Prostate gland (tissue), 2 donors: ENCODE measurements around the gene PEX14. TPM values are rescaled to one million over a fixed set of nuclear protein-coding genes. Genes with fewer than 3 reads are reported as not detected.

ENCODE experiments used
- DNase-seq: peaks from one replicate; pipeline ENCODE4 v3.0.0-alpha.2; 2019; ENCODE audit warnings: low spot score
- H3K27ac ChIP-seq, 2 donors: fragments of 200-600 bp; sonication (generic); 2 replicates each; pipeline ENCODE4 v1.5.1; 2017 to 2019
- H3K27me3 ChIP-seq: fragments of 200-600 bp; sonication (generic); replicated peaks from 2 replicates; pipeline ENCODE4 v1.5.1; 2019; ENCODE audit not compliant: insufficient read depth
- H3K36me3 ChIP-seq, 2 donors: fragments of 200-600 bp; sonication (generic); 1 replicate in 1 of 2; 2 replicates in 1 of 2; pipeline versions ENCODE4 v1.5.1 to v1.8.1; 2017 to 2019
- H3K4me1 ChIP-seq: fragments of 200-600 bp; sonication (generic); replicated peaks from 2 replicates; pipeline ENCODE4 v1.5.1; 2019
- H3K4me3 ChIP-seq, 2 donors: fragments of 200-600 bp; sonication (generic); 2 replicates each; pipeline ENCODE4 v1.5.1; 2017 to 2019
- H3K9me3 ChIP-seq: fragments of 200-600 bp; sonication (generic); 2 replicates; pipeline ENCODE4 v1.5.1; 2017
- CTCF ChIP-seq, 4 experiments: fragments of 200-600 bp in 2 of 4; fragments of 450-650 bp in 2 of 4; sonication (generic) in 2 of 4; IDR thresholded peaks; 1 replicate in 3 of 4; 2 replicates in 1 of 4; pipeline ENCODE4 v1.5.1; 2016 to 2019; ENCODE audit warnings: antibody characterized with exemption in 4 of 4, mild to moderate bottlenecking in 2 of 4, moderate library complexity in 2 of 4
- POLR2A ChIP-seq: fragments of 450-650 bp; IDR thresholded peaks from one replicate; pipeline ENCODE4 v1.6.1; 2016; ENCODE audit warnings: antibody characterized with exemption, mild to moderate bottlenecking
- POLR2AphosphoS5 ChIP-seq: sonication (generic); formaldehyde crosslinking; IDR thresholded peaks from one replicate; pipeline ENCODE4 v1.6.1; 2017; ENCODE audit warnings: antibody characterized with exemption
- WGBS: methylation state at CpG from one replicate; pipeline ENCODE4 v1.1.5; 2018; 5-methylcytosine and 5-hydroxymethylcytosine counted together
- intact Hi-C: fragments of 100-400 bp; cut with DNase I; formaldehyde crosslinking; loops from one replicate; pipeline ENCODE4 v1.14.2; 2022
- total RNA-seq, 2 donors: library from RNA; depleted of rRNA; stranded (reverse); fragments of >200 nt; gene quantifications; one replicate each; pipeline ENCODE4 v1.1.0, GENCODE V29; 2016

PEX14 gene
- total RNA-seq, 2 donors from 2014 or later, result 26.1 to 34.7 TPM

GRCh38 chr1:10613861-10614260 is 139.1 kb downstream of the PEX14 start:
- Histone ChIP-seq H3K9me3 (no peaks in the 10 kb centered on the region), H3K4me3 (no peak overlapping the region), H3K27me3 (no peaks in the 10 kb centered on the region), H3K36me3 (no peaks in the 10 kb centered on the region), H3K4me1 (no peaks in the 10 kb centered on the region), H3K27ac (no peak overlapping the region)
- no peak for TF ChIP-seq CTCF (IDR thresholded peaks at IDR 0.05)
- TF ChIP-seq POLR2AphosphoS5, result no peak
- no peak for TF ChIP-seq POLR2A
- DNase-seq, result no peak
- intact Hi-C loops, result no loop called here
- WGBS, result 92% methylated on average over 8 of the region's 8 CpGs

DNA sequence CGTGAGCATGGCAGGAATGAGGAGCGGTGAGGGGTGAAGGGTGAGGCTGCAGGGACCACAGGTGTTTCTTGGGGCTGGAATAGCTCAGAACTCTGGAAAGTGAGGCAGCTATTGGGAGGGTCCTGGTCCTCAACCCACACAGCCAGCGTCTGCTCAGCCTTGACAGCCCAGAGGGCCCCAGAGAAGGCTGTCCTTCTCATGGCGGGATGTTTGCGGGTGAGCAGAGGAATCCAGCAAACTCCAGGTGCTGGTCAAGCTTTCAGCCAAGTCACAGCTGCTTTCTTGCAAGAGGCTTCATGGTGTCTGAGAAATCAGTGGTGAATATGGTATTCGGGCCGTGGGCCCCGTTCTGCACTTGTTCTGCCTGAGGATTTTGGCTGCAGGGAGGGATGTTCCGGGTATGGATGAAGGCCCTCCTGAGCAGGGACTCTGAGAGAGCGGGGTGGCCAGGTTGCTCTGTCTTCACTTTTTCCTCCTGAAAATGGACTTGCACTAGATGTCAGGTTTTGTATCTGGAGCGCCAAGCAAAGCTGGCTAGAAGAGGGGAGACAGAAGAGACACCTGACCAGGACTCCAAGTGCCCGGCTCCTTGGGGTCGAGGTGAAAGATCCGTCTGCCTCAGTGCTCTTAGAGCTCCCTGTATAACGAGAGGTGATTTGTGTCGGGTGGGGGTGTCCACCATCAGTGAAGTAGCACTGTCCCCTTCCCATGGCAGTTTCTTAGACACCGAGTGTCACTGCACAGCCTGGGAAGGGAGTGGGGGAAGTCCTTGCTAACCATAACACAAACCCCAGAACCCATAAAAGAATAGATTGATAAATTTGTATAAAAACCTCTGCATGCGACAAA is 139.9 kb downstream of the PEX14 start:
- Histone ChIP-seq H3K27ac (no peak overlapping the region), H3K4me1 (no peaks in the 10 kb centered on the region), H3K9me3 (no peaks in the 10 kb centered on the region), H3K27me3 (no peaks in the 10 kb centered on the region), H3K36me3 (no peaks in the 10 kb centered on the region), H3K4me3 (no peak overlapping the region)
- WGBS, result 86% methylated on average over 18 of the region's 18 CpGs
- intact Hi-C loops, result no loop called here
- TF ChIP-seq POLR2A (no peak), CTCF (IDR thresholded peaks at IDR 0.05) (no peak), POLR2AphosphoS5 (no peak)
- DNase-seq, result no peak

GRCh38 chr1:10615332-10615731 is 140.6 kb downstream of the PEX14 start:
- Histone ChIP-seq H3K27ac (no peak overlapping the region), H3K9me3 (no peaks in the 10 kb centered on the region), H3K4me3 (no peak overlapping the region), H3K27me3 (no peaks in the 10 kb centered on the region), H3K36me3 (no peaks in the 10 kb centered on the region), H3K4me1 (no peaks in the 10 kb centered on the region)
- no peak for TF ChIP-seq POLR2AphosphoS5
- TF ChIP-seq CTCF (IDR thresholded peaks at IDR 0.05), result no peak
- no peak for TF ChIP-seq POLR2A
- 94% methylated on average over 13 of the region's 13 CpGs for WGBS
- DNase-seq, result no peak
- intact Hi-C loops, result no loop called here

GRCh38 chr1:10615932-10616671 is 141.4 kb downstream of the PEX14 start:
- TF ChIP-seq POLR2A (no peak), CTCF (IDR thresholded peaks at IDR 0.05) (no peak), POLR2AphosphoS5 (no peak)
- no peaks in the 10 kb centered on the region for H3K27me3 ChIP-seq
- H3K9me3 ChIP-seq, result no peaks in the 10 kb centered on the region
- no peaks in the 10 kb centered on the region for H3K4me1 ChIP-seq
- no peak overlapping the region for H3K27ac ChIP-seq
- intact Hi-C loops, result no loop called here
- 83% methylated on average over 27 of the region's 27 CpGs for WGBS
- no peaks in the 10 kb centered on the region for H3K36me3 ChIP-seq
- no peak for DNase-seq
- H3K4me3 ChIP-seq, result no peak overlapping the region
